ENCODE data around the gene NRIP1.

DNA sequence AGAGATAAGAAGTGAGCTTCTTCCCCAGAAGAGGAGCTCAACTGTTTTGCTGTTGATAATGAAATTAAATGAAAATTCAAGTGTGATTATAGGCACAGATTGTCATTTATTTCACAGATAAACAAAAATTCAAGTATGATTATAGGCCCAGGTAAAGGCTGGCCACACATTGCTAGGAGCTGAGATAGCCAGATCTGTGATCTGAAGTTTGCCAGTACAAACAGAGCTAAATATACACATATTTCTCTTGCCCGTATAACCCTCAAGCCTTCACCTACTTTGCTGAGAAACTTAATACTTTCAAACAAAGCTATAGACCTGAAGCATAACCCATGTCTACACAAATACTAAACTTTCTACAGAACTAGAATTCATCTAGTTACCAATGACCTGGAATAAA, 31.3 kb upstream of the NRIP1 start:
- TF ChIP-seq, protein P1, sequence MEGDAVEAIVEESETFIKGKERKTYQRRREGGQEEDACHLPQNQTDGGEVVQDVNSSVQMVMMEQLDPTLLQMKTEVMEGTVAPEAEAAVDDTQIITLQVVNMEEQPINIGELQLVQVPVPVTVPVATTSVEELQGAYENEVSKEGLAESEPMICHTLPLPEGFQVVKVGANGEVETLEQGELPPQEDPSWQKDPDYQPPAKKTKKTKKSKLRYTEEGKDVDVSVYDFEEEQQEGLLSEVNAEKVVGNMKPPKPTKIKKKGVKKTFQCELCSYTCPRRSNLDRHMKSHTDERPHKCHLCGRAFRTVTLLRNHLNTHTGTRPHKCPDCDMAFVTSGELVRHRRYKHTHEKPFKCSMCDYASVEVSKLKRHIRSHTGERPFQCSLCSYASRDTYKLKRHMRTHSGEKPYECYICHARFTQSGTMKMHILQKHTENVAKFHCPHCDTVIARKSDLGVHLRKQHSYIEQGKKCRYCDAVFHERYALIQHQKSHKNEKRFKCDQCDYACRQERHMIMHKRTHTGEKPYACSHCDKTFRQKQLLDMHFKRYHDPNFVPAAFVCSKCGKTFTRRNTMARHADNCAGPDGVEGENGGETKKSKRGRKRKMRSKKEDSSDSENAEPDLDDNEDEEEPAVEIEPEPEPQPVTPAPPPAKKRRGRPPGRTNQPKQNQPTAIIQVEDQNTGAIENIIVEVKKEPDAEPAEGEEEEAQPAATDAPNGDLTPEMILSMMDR (IDR thresholded peaks at IDR 0.05 in 4 of 5, conservative IDR thresholded peaks at IDR 0.05 in 1 of 5), result no peak
- TF ChIP-seq POLR2A (IDR thresholded peaks at IDR 0.05), result no peak

All from gastrocnemius medialis (tissue), 4 donors.